GM19099 (cell line): Measurements from ENCODE around the gene TXNRD1.

ENCODE experiments used
- POLR2A ChIP-seq: IDR thresholded peaks from 3 replicates; pipeline ENCODE4 v1.6.1; 2011; ENCODE audit warnings: low read depth; ENCODE audit not compliant: insufficient read length; ENCODE audit errors: extremely low read depth

Gene TXNRD1

DNA sequence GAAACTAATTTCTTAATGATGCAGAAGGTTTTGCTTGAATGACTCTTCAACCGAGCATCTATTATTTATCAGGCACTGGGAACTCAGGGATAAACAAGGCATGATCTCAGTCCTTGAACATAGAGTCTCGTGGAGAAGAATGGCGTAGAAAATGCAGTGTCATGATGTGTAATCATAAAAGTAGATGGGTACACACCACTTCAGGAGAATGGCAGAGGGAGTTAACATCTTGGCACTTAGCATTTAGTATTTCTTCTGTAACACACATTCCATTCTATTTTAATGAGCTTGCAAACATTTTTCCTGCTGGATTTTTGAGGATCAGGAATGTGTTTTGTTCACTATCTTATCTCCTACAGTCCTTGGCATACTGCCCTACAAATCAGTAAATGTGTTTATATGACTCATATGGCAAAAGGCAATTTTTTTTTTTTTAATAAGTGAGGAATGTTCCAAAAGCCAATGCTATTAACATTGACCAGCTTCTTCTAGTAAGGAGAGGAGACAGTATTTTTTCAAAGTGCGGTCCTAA, 3.8 kb downstream of the TXNRD1 start:
- TF ChIP-seq POLR2A, result no peak

DNA sequence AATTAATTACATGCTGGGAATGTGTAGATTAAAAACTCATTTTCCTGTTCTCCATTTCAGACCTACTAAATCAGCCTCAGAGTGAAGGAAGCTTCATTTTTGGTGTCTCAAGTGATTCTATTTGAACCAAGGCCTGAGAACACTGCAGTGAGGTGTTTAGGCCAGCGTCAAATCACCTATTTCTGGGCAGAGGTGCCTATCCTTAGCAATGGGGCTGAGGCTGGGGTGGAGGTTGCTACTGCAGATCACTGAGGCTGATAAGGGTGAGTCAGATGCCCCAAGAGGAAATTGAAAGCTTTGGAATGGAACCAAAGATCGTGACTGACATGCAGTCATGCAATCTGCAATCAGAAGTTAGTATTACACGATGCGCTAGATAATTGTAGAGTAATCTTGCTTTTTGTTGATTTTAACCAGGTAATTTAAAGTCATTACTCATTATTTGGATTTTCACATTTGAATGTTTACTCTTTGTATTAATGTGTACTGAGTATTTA, 4.4 kb downstream of the TXNRD1 start:
- no peak for TF ChIP-seq POLR2A

DNA sequence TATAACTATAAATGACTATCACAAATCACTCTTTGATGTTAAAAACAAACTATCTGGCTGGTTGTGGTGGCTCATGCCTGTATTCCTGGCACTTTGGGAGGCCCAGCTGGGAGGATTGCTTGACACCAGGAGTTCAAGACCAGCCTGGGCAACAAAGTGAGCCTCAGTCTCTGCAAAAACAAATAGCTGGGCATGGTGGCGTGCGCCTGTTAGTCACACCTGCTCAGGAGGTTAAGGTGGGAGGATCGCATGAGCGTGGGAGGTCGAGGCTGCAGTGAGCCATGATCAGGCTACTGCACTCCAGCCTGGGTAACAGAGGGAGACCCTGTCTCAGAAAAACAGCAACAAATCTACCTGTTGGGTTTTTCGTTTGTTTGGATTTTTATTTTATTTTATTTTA, 5.4 kb downstream of the TXNRD1 start:
- no peak for TF ChIP-seq POLR2A

DNA sequence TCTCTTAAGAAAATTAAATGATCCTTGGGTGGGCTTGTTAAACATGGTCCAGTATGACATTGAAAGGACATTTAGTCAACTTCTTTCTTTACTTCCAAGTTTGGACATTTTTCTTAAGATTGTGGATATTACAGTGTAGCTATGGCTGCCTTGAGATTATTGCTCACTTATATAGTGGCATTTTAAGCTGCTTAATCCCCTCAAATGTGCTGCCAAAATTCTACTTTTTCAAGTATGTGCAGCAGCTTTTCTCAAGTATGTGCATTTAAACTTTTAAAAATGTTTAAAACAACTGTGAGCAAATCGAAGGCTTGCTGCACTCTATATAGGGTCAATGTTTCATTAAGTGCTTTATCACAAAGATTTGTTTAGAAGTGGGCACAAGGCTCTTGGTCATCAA, 7.4 kb downstream of the TXNRD1 start:
- TF ChIP-seq POLR2A, result no peak

DNA sequence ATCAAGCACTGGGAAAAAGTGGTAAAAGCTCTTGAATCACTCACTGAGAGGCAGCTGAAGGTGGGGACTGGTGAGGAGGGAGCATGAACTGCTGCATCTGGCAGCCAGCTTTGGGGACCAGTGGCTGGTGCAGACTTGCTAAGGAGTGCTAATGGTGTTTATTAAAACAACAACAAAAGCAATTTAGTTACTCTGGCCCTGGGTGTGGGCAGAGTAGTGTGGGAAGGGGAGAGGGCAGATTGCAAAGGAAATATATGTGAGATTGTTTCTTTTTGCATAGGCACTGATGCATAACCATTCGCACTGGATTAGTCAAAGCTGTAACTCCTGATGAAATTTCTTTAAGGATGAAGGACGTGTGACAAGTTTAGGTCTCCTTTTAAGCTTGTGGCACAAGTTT, 8.1 kb downstream of the TXNRD1 start:
- no peak for TF ChIP-seq POLR2A

DNA sequence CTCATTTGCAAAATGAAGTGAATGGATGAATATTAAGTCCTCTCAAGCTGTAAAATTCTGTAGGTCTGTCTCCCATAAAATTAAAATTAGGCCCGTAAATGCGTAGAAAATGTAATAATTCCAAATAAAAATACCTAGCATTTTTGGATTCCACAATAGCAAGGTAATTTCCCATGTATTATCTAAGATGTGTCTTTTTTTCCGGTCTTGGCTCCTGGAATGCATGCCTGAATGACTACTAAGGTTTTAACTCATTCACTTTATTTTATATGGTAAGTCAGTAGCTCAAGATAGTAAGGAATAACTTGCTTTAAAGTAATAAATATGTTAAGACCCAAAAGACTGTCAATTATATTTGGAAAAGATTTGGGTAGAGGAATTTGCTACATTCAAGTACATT, 11.1 kb downstream of the TXNRD1 start:
- no peak for TF ChIP-seq POLR2A

DNA sequence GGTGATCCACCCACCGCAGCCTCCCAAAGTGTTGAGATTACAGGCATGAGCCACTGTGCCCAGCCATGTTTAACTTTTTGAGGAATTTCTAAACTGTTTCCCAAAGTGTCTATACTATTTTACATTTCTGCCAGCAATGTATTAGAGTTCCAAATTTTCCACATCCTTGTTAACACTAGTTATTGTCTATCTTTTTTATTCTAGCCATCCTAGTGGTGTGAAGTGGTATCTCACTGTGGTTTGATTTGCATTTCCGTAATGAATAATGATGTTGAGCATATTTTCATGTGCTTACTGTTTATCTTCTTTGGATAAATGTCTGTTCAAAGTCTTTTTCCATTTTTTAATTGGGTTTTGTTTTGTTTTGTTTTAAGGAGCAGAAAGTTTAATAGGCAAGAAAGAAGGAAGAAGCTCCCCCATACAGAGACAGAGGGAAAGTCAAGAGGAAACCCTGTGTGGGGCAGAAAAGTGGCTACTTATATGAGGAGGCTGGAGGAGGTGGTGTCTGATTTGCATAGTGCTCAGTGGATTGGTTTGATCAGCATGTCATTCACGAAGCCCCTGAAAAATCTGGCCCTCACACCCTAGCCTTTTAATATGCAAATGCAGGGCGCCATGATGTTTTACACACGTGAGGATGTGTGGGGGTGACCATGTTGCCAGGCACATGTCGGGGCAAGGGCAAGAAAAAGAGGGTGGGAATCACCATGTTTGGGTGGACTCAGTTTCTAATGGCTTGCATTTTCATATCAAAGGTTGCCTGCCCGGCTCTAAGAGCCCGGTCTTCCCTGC, 14.9 kb downstream of the TXNRD1 start:
- TF ChIP-seq POLR2A, result no peak

DNA sequence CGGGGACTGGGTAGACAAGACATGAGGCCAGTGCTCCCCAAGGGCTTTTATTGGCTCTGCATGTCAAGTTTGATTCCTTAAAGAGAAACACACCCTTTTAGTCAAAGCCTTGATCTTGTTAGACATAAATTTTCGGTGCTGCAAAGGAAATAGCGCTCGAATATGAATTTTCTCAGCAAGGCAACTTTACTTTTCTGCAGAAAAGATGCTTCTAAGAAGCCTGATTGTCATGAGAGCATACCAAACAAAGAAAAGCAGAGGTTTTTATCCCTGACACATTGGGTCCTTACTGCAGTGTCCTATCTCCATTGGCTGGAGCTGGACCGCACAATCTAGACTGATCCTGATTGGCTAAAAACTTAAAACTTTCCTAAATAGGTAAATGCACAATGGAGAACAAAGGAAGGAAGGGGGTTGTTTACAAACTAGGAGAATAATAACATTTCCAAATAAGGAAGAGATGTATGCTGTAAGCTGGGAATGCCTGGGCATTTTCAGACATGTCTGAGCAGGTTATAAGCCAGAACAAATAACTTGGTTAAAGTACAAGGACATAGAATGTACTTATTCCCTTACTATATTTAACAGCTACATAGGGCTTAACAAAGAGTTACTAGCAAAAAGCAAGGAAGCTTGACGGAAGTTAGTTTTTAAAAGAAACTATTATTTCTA, 17.2 kb downstream of the TXNRD1 start:
- TF ChIP-seq POLR2A, result no peak

DNA sequence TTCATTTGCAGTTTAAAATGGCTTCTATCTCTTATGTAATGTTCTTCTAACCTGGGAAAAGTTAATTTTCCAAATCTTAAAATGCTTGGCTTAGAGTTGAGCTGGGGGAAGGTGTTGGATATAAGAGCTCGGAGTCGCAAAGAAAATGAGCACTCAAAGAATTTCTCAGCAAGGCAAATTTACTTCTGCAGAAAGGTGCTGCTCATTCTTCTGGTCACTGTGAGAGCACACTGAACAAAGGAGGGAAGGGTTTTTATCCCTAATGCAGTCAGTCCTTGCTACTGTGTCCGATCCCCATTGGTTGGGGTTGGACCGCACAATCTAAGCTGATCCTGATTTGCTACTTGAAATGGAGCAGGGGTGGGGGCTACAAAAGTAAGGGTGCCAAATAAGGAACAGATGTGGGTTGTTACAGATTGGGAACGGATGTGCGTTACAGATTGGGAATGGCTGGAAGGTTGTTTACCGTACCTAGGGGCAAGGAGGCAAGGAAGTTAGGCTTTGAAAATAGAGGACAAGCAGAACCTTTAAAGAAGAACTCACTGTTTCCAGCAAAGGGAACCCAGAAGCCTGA, 19.4 kb downstream of the TXNRD1 start:
- no peak for TF ChIP-seq POLR2A

DNA sequence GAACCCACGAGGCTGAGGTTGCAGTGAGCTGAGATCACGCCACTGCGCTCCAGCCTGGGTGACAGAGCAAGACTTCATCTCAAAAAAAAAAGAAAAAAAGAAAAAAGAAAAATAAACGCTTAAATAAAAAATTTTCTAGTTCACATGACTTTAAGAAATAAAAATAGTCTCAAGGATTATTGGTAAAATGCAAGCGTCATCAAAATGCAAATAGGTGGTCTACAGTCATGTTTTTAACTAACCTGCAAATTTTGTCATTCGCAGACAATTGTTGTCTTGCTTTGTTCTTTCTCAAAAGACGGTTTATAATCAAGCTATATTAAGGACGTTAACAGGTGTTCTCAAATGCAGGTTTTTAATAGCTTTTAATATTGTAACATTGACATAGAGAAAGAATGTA, 22.4 kb downstream of the TXNRD1 start:
- TF ChIP-seq POLR2A, result no peak

DNA sequence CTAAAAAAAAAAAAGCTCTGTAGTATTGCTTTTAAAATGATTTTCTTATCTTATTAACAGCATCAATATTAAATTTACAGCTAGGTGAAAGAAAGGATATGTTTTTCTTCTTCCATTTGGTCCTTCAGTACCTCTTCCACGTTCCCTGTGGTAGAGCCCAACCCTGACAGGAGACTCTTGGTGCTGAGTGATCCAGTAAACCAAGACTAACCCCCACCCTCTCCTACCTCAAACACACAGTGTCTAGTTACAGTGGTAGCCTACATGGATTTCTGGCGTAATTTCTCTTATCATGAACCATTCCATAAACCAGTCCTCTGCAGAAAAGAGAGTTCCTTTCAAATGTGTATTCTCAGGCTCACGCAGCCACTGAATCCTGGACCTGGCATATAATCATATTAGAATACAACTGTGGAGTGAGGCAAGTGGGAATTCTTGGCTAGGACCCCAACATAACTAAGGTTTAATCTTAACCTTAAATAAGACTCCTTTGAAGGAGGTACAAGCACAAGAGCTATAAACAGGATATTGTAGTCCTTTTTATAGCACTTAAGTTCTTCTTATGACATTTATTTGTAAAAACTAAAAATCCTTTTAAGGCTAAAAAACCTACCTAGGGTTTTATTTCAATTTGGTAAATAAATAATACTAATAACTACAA, 27.1 kb downstream of the TXNRD1 start:
- TF ChIP-seq POLR2A, result no peak

DNA sequence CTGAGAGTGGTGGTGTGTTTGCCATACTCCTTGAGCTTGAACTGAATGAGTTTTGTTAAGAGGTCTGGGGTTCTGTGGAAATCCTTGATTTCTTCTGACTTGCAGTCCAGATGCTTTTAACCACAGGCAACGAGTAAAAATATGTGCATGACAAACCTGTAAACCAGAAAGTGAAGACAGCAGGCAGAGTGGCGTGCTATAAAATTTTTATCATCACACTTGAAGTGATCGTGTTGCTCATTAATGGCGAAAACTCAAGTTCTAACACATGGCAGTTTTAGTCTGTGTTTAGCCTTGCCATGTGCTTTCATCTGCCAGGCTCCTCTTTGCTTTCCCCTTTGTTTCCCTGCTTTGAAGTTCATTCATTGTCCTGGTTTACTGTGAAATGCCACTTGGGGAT, 28.0 kb downstream of the TXNRD1 start:
- TF ChIP-seq POLR2A, result no peak

DNA sequence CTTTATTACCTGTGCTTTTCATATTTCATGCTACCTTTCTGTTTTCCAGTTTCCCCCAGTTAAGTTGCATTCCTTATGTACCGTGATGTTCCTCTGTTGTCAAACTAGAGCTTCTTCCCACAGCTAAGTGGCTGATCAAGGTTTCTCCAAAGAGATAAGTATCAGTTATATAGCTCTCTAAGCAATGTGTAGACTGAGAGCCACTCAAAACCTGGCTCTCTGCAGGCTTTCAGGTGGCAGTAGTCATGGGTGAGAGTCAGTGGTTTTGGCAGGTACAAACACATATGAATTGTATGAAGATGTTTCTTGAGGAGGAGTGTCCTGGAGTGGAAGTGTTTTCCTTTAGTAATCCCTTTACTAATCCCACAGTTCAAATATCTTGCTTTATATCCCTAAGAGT, 28.4 kb downstream of the TXNRD1 start:
- no peak for TF ChIP-seq POLR2A

DNA sequence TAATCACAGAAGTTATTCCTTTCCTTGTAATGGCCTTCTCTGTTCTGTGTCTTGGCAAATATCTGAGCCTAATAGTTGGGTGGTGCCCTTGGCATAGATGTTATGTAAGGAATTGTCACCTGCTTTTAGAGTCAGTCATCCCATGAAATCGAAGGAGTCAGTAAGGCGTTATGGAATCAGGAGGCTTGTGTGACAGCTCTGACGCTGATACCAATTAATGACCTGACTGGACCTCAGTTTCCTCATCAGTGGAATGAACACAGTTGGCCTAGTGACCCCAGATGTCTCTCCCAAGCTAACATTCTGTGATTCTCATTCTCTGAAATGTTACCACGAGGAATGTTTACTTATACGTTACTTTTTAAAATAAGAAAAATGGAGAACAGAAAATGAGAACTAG, 32.1 kb downstream of the TXNRD1 start:
- TF ChIP-seq POLR2A, result no peak

DNA sequence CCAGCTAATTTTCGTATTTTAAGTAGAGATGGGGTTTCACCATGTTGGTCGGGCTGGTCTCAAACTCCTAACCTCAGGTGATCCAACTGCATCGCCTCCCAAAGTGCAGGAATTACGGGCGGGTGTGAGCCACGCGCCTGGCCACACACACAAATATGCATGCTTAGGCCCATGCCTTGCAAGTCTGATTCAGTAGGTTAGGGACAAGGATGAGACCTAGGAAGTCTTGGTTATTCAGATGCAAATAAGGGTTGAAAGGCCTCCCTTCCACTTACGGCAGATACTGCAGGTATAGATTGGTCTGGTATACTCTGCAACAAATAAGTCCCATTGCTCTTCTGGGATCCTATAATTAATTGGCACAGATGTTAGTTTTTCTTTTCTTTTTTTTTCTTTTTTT, 32.9 kb downstream of the TXNRD1 start:
- no peak for TF ChIP-seq POLR2A

DNA sequence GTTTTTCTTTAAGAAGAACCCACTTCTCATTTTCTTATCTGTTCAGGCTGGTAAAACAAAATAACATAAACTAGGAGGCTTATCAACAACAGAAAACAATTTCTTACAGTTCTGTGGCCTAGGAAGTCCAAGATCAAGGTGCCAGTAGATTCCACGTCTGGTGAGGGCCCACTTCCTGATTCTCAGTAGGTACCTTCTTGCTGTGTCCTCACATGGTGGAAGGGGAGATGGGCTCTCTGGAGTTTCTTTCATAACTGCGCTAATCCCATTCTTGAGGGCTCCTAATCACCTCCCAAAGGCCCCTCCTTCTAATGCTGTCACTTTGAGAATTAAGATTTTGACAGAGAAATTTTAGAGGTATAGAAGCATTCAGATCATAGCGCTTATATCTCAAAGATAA, 33.4 kb downstream of the TXNRD1 start:
- no peak for TF ChIP-seq POLR2A

DNA sequence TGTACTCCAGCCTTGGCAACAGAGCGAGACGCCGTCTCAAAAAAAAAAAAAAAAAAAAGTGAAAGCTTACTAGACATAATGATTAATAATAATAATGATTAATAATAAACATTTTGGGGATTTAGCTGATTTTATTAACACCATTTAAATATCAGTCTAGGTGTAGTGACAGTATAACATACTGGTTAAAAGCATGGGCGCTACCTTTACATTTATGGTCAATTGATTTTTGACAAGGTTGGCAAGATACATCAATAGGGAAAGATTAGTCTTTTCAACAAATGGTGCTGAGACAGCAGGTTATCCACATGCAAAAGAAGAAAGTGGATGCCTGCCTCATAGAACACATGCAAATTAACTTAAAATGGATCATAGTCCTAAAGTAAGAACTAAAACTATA, 34.3 kb downstream of the TXNRD1 start:
- TF ChIP-seq POLR2A, result no peak
